ENCODE results near the gene ROS1.

Gene ROS1

DNA sequence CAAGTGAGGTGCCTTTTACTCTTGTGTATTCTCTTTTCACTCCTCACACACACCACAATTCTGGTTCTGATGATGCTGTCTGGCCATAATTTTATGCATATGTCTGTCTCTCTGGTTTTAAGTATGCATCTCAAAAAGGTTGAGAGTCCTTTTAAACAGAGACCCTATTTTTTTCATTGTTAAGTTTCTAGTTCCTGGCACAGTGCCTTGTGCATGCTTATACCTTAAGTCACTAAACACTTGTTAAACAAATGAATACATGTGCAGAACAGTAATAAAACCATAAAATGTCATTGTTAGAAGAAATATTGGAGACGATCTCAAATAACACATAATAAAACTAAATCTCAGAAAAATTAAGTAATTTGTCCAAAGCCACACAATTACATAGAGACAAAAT is 7.9 kb downstream of the ROS1 start:
- no peak for ATAC-seq
- TF ChIP-seq, protein P1, sequence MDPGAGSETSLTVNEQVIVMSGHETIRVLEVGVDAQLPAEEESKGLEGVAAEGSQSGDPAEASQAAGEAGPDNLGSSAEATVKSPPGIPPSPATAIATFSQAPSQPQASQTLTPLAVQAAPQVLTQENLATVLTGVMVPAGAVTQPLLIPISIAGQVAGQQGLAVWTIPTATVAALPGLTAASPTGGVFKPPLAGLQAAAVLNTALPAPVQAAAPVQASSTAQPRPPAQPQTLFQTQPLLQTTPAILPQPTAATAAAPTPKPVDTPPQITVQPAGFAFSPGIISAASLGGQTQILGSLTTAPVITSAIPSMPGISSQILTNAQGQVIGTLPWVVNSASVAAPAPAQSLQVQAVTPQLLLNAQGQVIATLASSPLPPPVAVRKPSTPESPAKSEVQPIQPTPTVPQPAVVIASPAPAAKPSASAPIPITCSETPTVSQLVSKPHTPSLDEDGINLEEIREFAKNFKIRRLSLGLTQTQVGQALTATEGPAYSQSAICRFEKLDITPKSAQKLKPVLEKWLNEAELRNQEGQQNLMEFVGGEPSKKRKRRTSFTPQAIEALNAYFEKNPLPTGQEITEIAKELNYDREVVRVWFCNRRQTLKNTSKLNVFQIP (CRISPR knock-in tag; IDR thresholded peaks at IDR 0.05; ENCODE audit: borderline replicate concordance, low read depth), result no peak
- no peak for TF ChIP-seq ISL1 (CRISPR knock-in tag; IDR thresholded peaks at IDR 0.05)
- TF ChIP-seq ZFP3 (CRISPR knock-in tag; IDR thresholded peaks at IDR 0.05), result no peak
- TF ChIP-seq CSDC2 (CRISPR knock-in tag; IDR thresholded peaks at IDR 0.05), result no peak
- TF ChIP-seq OSR1 (CRISPR knock-in tag; IDR thresholded peaks at IDR 0.05), result no peak
- TF ChIP-seq BACH2 (CRISPR knock-in tag; IDR thresholded peaks at IDR 0.05; ENCODE audit: borderline replicate concordance), result no peak
- TF ChIP-seq ZNF8 (CRISPR knock-in tag; IDR thresholded peaks at IDR 0.05), result no peak
- TF ChIP-seq RARB (CRISPR knock-in tag; IDR thresholded peaks at IDR 0.05), result no peak
- no peak for TF ChIP-seq SNAI2 (CRISPR knock-in tag; IDR thresholded peaks at IDR 0.05)
- TF ChIP-seq ARNTL (CRISPR knock-in tag; IDR thresholded peaks at IDR 0.05; ENCODE audit: borderline replicate concordance, low read depth), result no peak
- no peak for TF ChIP-seq GLIS3 (CRISPR knock-in tag; IDR thresholded peaks at IDR 0.05)
- TF ChIP-seq, protein P2, sequence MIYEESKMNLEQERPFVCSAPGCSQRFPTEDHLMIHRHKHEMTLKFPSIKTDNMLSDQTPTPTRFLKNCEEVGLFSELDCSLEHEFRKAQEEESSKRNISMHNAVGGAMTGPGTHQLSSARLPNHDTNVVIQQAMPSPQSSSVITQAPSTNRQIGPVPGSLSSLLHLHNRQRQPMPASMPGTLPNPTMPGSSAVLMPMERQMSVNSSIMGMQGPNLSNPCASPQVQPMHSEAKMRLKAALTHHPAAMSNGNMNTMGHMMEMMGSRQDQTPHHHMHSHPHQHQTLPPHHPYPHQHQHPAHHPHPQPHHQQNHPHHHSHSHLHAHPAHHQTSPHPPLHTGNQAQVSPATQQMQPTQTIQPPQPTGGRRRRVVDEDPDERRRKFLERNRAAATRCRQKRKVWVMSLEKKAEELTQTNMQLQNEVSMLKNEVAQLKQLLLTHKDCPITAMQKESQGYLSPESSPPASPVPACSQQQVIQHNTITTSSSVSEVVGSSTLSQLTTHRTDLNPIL (CRISPR knock-in tag; IDR thresholded peaks at IDR 0.05; ENCODE audit: low read depth), result no peak
- no peak for TF ChIP-seq TOX (CRISPR knock-in tag; IDR thresholded peaks at IDR 0.05; ENCODE audit: borderline replicate concordance)

DNA sequence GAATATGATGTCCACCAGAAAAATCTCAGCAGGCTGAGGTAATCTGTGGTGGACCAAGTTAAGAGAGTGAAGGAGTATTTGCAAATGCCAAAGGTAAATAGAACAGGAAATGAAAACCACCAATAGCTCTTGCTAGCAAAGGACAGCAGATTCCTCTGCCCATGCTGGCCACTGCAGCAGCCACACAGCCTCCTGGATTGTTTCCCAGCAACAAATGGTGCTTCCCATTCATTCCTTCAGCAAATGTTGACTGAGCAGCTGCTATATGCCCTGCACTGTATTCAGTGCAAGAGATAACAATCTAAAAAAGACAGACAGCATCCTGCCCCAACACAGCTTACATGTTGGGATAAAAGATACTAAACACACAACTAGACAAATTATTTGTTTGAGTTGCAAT is 11.0 kb downstream of the ROS1 start:
- ATAC-seq, result peak; percentile 69

More for the DNA sequence above, 11.0 kb downstream of the ROS1 start:
- TF ChIP-seq, protein P3, sequence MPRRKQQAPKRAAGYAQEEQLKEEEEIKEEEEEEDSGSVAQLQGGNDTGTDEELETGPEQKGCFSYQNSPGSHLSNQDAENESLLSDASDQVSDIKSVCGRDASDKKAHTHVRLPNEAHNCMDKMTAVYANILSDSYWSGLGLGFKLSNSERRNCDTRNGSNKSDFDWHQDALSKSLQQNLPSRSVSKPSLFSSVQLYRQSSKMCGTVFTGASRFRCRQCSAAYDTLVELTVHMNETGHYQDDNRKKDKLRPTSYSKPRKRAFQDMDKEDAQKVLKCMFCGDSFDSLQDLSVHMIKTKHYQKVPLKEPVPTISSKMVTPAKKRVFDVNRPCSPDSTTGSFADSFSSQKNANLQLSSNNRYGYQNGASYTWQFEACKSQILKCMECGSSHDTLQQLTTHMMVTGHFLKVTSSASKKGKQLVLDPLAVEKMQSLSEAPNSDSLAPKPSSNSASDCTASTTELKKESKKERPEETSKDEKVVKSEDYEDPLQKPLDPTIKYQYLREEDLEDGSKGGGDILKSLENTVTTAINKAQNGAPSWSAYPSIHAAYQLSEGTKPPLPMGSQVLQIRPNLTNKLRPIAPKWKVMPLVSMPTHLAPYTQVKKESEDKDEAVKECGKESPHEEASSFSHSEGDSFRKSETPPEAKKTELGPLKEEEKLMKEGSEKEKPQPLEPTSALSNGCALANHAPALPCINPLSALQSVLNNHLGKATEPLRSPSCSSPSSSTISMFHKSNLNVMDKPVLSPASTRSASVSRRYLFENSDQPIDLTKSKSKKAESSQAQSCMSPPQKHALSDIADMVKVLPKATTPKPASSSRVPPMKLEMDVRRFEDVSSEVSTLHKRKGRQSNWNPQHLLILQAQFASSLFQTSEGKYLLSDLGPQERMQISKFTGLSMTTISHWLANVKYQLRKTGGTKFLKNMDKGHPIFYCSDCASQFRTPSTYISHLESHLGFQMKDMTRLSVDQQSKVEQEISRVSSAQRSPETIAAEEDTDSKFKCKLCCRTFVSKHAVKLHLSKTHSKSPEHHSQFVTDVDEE (CRISPR knock-in tag; IDR thresholded peaks at IDR 0.05), result no peak
- no peak for TF ChIP-seq GLIS3 (CRISPR knock-in tag; IDR thresholded peaks at IDR 0.05)
- TF ChIP-seq PPARA (CRISPR knock-in tag; IDR thresholded peaks at IDR 0.05; ENCODE audit: borderline replicate concordance), result no peak
- TF ChIP-seq OSR1 (CRISPR knock-in tag; IDR thresholded peaks at IDR 0.05), result no peak
- TF ChIP-seq, protein P4, sequence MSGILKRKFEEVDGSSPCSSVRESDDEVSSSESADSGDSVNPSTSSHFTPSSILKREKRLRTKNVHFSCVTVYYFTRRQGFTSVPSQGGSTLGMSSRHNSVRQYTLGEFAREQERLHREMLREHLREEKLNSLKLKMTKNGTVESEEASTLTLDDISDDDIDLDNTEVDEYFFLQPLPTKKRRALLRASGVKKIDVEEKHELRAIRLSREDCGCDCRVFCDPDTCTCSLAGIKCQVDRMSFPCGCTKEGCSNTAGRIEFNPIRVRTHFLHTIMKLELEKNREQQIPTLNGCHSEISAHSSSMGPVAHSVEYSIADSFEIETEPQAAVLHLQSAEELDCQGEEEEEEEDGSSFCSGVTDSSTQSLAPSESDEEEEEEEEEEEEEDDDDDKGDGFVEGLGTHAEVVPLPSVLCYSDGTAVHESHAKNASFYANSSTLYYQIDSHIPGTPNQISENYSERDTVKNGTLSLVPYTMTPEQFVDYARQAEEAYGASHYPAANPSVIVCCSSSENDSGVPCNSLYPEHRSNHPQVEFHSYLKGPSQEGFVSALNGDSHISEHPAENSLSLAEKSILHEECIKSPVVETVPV (CRISPR knock-in tag; IDR thresholded peaks at IDR 0.05), result no peak
- TF ChIP-seq ZNF565 (CRISPR knock-in tag; conservative IDR thresholded peaks at IDR 0.05; ENCODE audit: low read depth), result no peak
- no peak for TF ChIP-seq ARNTL (CRISPR knock-in tag; IDR thresholded peaks at IDR 0.05; ENCODE audit: borderline replicate concordance, low read depth)
- TF ChIP-seq ZC3H10 (CRISPR knock-in tag; IDR thresholded peaks at IDR 0.05), result no peak
- TF ChIP-seq, protein P1 (CRISPR knock-in tag; IDR thresholded peaks at IDR 0.05; ENCODE audit: borderline replicate concordance, low read depth), result no peak
- no peak for TF ChIP-seq ZFP30 (CRISPR knock-in tag; IDR thresholded peaks at IDR 0.05)
- TF ChIP-seq ZNF70 (CRISPR knock-in tag; IDR thresholded peaks at IDR 0.05), result no peak
- TF ChIP-seq ESRRG (CRISPR knock-in tag; IDR thresholded peaks at IDR 0.05), result no peak
- TF ChIP-seq SNAI2 (CRISPR knock-in tag; IDR thresholded peaks at IDR 0.05), result no peak
- no peak for TF ChIP-seq BACH2 (CRISPR knock-in tag; IDR thresholded peaks at IDR 0.05; ENCODE audit: borderline replicate concordance)
- TF ChIP-seq, protein P2 (CRISPR knock-in tag; IDR thresholded peaks at IDR 0.05; ENCODE audit: low read depth), result no peak
- no peak for TF ChIP-seq ZNF8 (CRISPR knock-in tag; IDR thresholded peaks at IDR 0.05)
- TF ChIP-seq, protein P5, sequence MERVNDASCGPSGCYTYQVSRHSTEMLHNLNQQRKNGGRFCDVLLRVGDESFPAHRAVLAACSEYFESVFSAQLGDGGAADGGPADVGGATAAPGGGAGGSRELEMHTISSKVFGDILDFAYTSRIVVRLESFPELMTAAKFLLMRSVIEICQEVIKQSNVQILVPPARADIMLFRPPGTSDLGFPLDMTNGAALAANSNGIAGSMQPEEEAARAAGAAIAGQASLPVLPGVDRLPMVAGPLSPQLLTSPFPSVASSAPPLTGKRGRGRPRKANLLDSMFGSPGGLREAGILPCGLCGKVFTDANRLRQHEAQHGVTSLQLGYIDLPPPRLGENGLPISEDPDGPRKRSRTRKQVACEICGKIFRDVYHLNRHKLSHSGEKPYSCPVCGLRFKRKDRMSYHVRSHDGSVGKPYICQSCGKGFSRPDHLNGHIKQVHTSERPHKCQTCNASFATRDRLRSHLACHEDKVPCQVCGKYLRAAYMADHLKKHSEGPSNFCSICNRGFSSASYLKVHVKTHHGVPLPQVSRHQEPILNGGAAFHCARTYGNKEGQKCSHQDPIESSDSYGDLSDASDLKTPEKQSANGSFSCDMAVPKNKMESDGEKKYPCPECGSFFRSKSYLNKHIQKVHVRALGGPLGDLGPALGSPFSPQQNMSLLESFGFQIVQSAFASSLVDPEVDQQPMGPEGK (CRISPR knock-in tag; IDR thresholded peaks at IDR 0.05; ENCODE audit: borderline replicate concordance), result no peak
- TF ChIP-seq TCF4 (CRISPR knock-in tag; IDR thresholded peaks at IDR 0.05; ENCODE audit: borderline replicate concordance), result no peak
- no peak for TF ChIP-seq RARB (CRISPR knock-in tag; IDR thresholded peaks at IDR 0.05)
- no peak for TF ChIP-seq TOX (CRISPR knock-in tag; IDR thresholded peaks at IDR 0.05; ENCODE audit: borderline replicate concordance)
